ENCODE data around the gene ZNF185. TPM values are rescaled to one million over a fixed set of nuclear protein-coding genes. Genes with fewer than 3 reads are reported as not detected.

Gene ZNF185
- total RNA-seq, 1 experiment from 2014 or later: 24.3 TPM

- H3K4me1 Mint-ChIP-seq (ENCODE audit: low read depth, unreplicated experiment): peaks cover 9% of the 10 kb centered on the region
- CTCF ChIA-PET: no interaction called here
- H3K36me3 Mint-ChIP-seq (ENCODE audit: insufficient read depth, unreplicated experiment): peaks cover 5% of the 10 kb centered on the region
- H3K27me3 Mint-ChIP-seq (ENCODE audit: unreplicated experiment): no peaks in the 10 kb centered on the region
- no TSS peak for BruUV-seq (replicated peaks)
- H3K4me3 Mint-ChIP-seq (ENCODE audit: low read depth, unreplicated experiment): no peak overlapping the region
- no peak overlapping the region for H3K27ac Mint-ChIP-seq (ENCODE audit: unreplicated experiment)
- no peak for DNase-seq
- no peak for TF ChIP-seq CTCF (IDR thresholded peaks at IDR 0.05; ENCODE audit: unreplicated experiment)
- H3K9me3 Mint-ChIP-seq (ENCODE audit: low read depth, unreplicated experiment): no peaks in the 10 kb centered on the region
- intact Hi-C loops (cut with micrococcal nuclease; ENCODE audit: unreplicated experiment): no loop called here
Measured at GRCh38 chrX:152927858-152928760, 30.2 kb downstream of the ZNF185 start.

- Mint-ChIP-seq H3K36me3 (ENCODE audit: insufficient read depth, unreplicated experiment) (peaks cover 5% of the 10 kb centered on the region), H3K4me1 (ENCODE audit: low read depth, unreplicated experiment) (peaks cover 9% of the 10 kb centered on the region), H3K9me3 (ENCODE audit: low read depth, unreplicated experiment) (no peaks in the 10 kb centered on the region), H3K4me3 (ENCODE audit: low read depth, unreplicated experiment) (no peak overlapping the region), H3K27me3 (ENCODE audit: unreplicated experiment) (no peaks in the 10 kb centered on the region), H3K27ac (ENCODE audit: unreplicated experiment) (no peak overlapping the region)
- DNase-seq: no peak
- BruUV-seq (replicated peaks): no TSS peak
- intact Hi-C loops (cut with micrococcal nuclease; ENCODE audit: unreplicated experiment): no loop called here
- CTCF ChIA-PET: no interaction called here
- TF ChIP-seq CTCF (IDR thresholded peaks at IDR 0.05; ENCODE audit: unreplicated experiment): no peak
Measured at GRCh38 chrX:152928761-152929400, 31.0 kb downstream of the ZNF185 start.

- Mint-ChIP-seq H3K27me3 (ENCODE audit: unreplicated experiment) (no peaks in the 10 kb centered on the region), H3K4me3 (ENCODE audit: low read depth, unreplicated experiment) (no peak overlapping the region), H3K4me1 (ENCODE audit: low read depth, unreplicated experiment) (peaks cover 9% of the 10 kb centered on the region), H3K36me3 (ENCODE audit: insufficient read depth, unreplicated experiment) (peaks cover 5% of the 10 kb centered on the region), H3K9me3 (ENCODE audit: low read depth, unreplicated experiment) (no peaks in the 10 kb centered on the region), H3K27ac (ENCODE audit: unreplicated experiment) (no peak overlapping the region)
- no peak for DNase-seq
- intact Hi-C loops (cut with micrococcal nuclease; ENCODE audit: unreplicated experiment): no loop called here
- no TSS peak for BruUV-seq (replicated peaks)
- CTCF ChIA-PET: no interaction called here
- no peak for TF ChIP-seq CTCF (IDR thresholded peaks at IDR 0.05; ENCODE audit: unreplicated experiment)
Measured at GRCh38 chrX:152929898-152930297, 32.0 kb downstream of the ZNF185 start.

- CTCF ChIA-PET: no interaction called here
- H3K4me3 Mint-ChIP-seq (ENCODE audit: low read depth, unreplicated experiment): no peak overlapping the region
- no peak for DNase-seq
- no peak for TF ChIP-seq CTCF (IDR thresholded peaks at IDR 0.05; ENCODE audit: unreplicated experiment)
- peaks cover 5% of the 10 kb centered on the region for H3K36me3 Mint-ChIP-seq (ENCODE audit: insufficient read depth, unreplicated experiment)
- no TSS peak for BruUV-seq (replicated peaks)
- intact Hi-C loops (cut with micrococcal nuclease; ENCODE audit: unreplicated experiment): no loop called here
- H3K27ac Mint-ChIP-seq (ENCODE audit: unreplicated experiment): no peak overlapping the region
- H3K9me3 Mint-ChIP-seq (ENCODE audit: low read depth, unreplicated experiment): no peaks in the 10 kb centered on the region
- peaks cover 9% of the 10 kb centered on the region for H3K4me1 Mint-ChIP-seq (ENCODE audit: low read depth, unreplicated experiment)
- H3K27me3 Mint-ChIP-seq (ENCODE audit: unreplicated experiment): no peaks in the 10 kb centered on the region
Measured at GRCh38 chrX:152930516-152930915, 32.6 kb downstream of the ZNF185 start.
